Measurements from ENCODE around the gene PHLDB1. TPM values are rescaled to one million over a fixed set of nuclear protein-coding genes. Genes with fewer than 3 reads are reported as not detected.

Gene PHLDB1
- total RNA-seq, 4 donors from 2014 or later = 6.7 to 29.8 (median 21.2) TPM

GRCh38 chr11:118606157-118606843 is 1.1 kb upstream of the PHLDB1 start:
- 81 to 84% methylated on average over 5 to 7 of the region's 7 CpGs for WGBS, 2 donors
- intact Hi-C loops (cut with DNase I) = no loop called here
- Histone ChIP-seq H3K27me3 (peaks cover 0 to 40% (median 0%) of the 10 kb centered on the region in 4 donors), H3K9me3 (no peaks in the 10 kb centered on the region), H3K4me3 (no peak overlapping the region), H3K36me3 (peaks cover 5 to 23% (median 8%) of the 10 kb centered on the region in 3 donors), H3K4me1 (peaks cover 32 to 73% (median 52%) of the 10 kb centered on the region in 3 donors), H3K27ac (peak overlapping the region; percentile 28 to 97 (median 92))
- DNase-seq = no peak
- TF ChIP-seq POLR2A (IDR thresholded peaks at IDR 0.05) (no peak), CTCF (IDR thresholded peaks at IDR 0.05) (no peak)

GRCh38 chr11:118606844-118607228 is 579 bp upstream of the PHLDB1 start:
- Histone ChIP-seq H3K27me3 (peaks cover 0 to 42% (median 0%) of the 10 kb centered on the region in 4 donors), H3K4me3 (peak overlapping the region in 2 of 4 donors; percentile 72 to 87), H3K9me3 (no peaks in the 10 kb centered on the region), H3K4me1 (peaks cover 32 to 79% (median 53%) of the 10 kb centered on the region in 3 donors), H3K27ac (peak overlapping the region in 3 of 4 donors; percentile 88 to 97 (median 95)), H3K36me3 (peaks cover 4 to 18% (median 5%) of the 10 kb centered on the region in 3 donors)
- intact Hi-C loops (cut with DNase I) = no loop called here
- TF ChIP-seq CTCF (IDR thresholded peaks at IDR 0.05) (no peak), POLR2A (IDR thresholded peaks at IDR 0.05) (no peak)
- no peak for DNase-seq
- 64 to 72% methylated on average over 7 of the region's 7 CpGs for WGBS, 2 donors

GRCh38 chr11:118608360-118609227 is 1.2 kb downstream of the PHLDB1 start:
- intact Hi-C loops (cut with DNase I) = no loop called here
- DNase-seq = no peak
- Histone ChIP-seq H3K27me3 (peaks cover 0 to 42% (median 0%) of the 10 kb centered on the region in 4 donors), H3K4me3 (peak overlapping the region; percentile 38 to 87 (median 65)), H3K27ac (peak overlapping the region; percentile 81 to 97 (median 92)), H3K4me1 (peaks cover 32 to 94% (median 60%) of the 10 kb centered on the region in 3 donors), H3K9me3 (no peaks in the 10 kb centered on the region), H3K36me3 (peaks cover 0 to under 1% (median 0%) of the 10 kb centered on the region in 3 donors)
- TF ChIP-seq CTCF (IDR thresholded peaks at IDR 0.05) = peak in 1 of 6 experiments; percentile 7
- TF ChIP-seq POLR2A (IDR thresholded peaks at IDR 0.05) = peak in 2 of 4 donors; percentile 32 to 37
- 0 to 65% methylated on average over 4 to 20 of the region's 69 CpGs for WGBS, 2 donors

GRCh38 chr11:118609380-118610224 is 2.2 kb downstream of the PHLDB1 start:
- WGBS, 2 donors = 37 to 49% methylated on average over 29 to 30 of the region's 57 CpGs
- intact Hi-C loops (cut with DNase I) = no loop called here
- H3K4me3 ChIP-seq = peak overlapping the region; percentile 25 to 87 (median 65)
- H3K27me3 ChIP-seq = peaks cover 0 to 42% (median 0%) of the 10 kb centered on the region in 4 donors
- DNase-seq = no peak
- TF ChIP-seq POLR2A (IDR thresholded peaks at IDR 0.05) (no peak), CTCF (IDR thresholded peaks at IDR 0.05) (no peak)
- peaks cover 32 to 88% (median 59%) of the 10 kb centered on the region in 3 donors for H3K4me1 ChIP-seq
- peaks cover 0 to 5% (median 0%) of the 10 kb centered on the region in 3 donors for H3K36me3 ChIP-seq
- H3K9me3 ChIP-seq = no peaks in the 10 kb centered on the region
- H3K27ac ChIP-seq = peak overlapping the region; percentile 81 to 97 (median 92)

Measured in esophagus squamous epithelium (tissue), 5 donors.